Stimulated activated CD8-positive, alpha-beta memory T cell treated with anti-CD3 and anti-CD28 coated beads, Interleukin-15, amount 100 ng/mL, for 4 hours (primary cell): Measurements from ENCODE around the gene CDKN1B.

Experiments used
- DNase-seq, 2 donors: peaks; one replicate each; pipeline ENCODE4 v3.0.0-alpha.2; 2020; ENCODE audit warnings: low read depth in 2 of 2

Gene CDKN1B

GRCh38 chr12:12759234-12759915 lies 42.2 kb downstream of the CDKN1B start:
- DNase-seq, result no peak

- no peak for DNase-seq
These were observed 47.7 kb downstream of the CDKN1B start for GRCh38 chr12:12764824-12765223.

GRCh38 chr12:12770262-12770661 lies 53.1 kb downstream of the CDKN1B start:
- DNase-seq, result no peak
